Amygdala (tissue), 56 donors: ENCODE data around the gene CDO1.

Experiments
- DNase-seq, 56 donors: peaks; one replicate each; lab custom pipeline; 2025; lab: John Stamatoyannopoulos, UW

Gene CDO1

GRCh38 chr5:115795700-115796099, 20.8 kb downstream of the CDO1 start:
- no peak for DNase-seq

GRCh38 chr5:115788440-115788839, 28.0 kb downstream of the CDO1 start:
- DNase-seq = no peak

DNA sequence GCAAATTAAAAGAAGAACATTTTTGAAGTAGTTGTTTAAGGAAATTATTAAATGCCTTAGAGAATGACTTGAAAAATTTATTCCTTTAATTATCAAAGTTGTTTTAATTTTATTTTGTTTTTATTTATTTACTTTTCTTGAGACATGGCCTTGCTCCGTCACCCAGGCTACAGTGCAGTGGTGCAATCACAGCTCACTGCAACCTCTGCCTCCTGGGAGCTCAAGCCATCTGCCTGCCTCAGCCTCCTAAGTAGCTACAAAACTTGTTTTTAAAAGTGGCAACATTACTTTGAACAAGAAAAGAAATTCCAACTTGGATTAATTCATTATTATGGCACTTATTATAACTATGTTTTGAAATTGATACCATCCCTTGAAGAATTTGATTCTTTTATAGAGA, 29.0 kb downstream of the CDO1 start:
- no peak for DNase-seq

GRCh38 chr5:115785381-115786065, 30.9 kb downstream of the CDO1 start:
- DNase-seq = no peak

DNA sequence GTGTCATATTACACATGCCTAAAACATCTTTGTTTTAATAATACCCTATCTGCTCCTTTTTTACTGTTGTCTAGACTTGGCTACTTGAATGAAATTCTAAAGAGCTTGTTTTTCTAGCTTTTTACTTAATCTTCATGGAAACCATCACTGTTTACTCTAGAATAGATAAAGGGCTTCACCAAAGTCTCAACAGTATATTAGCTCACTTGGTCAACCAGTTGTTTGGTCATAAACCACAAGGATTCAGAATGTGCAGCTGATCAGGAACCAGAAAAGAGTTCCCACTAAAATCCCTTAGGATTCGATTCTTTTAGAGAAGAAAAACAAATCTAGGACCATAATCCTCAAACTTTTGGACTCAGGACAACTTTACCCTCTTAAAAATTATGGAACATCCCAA, 38.0 kb downstream of the CDO1 start:
- DNase-seq = no peak

DNA sequence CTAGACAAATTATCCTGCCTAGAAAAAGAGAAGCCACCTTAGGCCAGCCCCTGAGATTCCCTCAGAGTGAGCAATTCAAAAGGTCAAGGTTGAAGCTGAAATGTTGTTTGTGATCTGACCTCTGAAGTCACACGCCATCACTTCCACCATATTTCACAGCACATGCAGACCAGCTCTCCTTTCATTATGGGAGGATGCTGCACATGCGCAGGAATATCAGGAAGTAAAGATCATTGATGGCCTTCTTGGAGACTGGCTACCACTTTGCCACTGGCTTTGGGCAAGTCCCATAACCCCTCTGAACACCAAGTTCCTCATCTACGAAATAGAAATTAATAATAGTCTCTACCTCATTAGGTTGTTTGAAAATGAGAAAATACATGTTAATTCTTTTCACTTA, 39.5 kb downstream of the CDO1 start:
- DNase-seq = no peak

DNA sequence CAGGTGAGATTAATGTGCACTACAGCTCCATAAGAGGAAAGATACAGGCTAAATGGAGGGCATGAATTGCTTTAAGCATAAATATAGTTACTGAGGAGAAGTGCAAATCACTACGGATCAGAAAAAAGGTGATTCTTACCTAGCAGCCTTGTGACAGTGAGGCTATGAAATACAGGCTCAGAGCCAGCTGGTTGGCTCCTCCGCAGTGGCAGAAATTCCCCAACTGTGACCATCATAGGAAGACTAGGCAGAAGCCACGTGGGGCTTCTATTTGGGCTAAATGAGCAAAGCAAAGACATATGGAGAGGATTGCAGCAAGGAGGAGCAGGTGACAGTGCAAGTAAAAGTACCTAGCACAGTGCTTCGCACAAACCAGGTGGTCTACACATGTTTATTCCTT, 40.5 kb downstream of the CDO1 start:
- DNase-seq = no peak

DNA sequence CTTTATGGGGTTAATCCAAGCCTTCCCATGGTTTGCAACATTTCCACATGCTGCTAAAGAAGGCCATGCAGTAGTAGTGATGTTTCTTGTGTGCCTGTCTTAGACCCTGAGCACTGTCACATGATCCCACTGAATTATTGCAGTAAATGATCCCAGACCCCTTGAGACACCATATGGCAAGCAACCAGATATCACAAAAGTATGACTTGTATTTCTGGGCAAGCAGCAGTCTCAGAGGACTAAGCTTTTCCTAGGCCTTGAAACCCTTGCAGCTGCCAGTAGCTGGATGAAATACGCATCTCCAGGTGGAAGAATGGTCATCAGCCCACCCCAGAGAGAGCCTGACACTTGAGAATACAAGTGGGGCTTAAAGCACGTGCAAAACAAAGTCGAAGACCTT, 41.8 kb downstream of the CDO1 start:
- DNase-seq = no peak

DNA sequence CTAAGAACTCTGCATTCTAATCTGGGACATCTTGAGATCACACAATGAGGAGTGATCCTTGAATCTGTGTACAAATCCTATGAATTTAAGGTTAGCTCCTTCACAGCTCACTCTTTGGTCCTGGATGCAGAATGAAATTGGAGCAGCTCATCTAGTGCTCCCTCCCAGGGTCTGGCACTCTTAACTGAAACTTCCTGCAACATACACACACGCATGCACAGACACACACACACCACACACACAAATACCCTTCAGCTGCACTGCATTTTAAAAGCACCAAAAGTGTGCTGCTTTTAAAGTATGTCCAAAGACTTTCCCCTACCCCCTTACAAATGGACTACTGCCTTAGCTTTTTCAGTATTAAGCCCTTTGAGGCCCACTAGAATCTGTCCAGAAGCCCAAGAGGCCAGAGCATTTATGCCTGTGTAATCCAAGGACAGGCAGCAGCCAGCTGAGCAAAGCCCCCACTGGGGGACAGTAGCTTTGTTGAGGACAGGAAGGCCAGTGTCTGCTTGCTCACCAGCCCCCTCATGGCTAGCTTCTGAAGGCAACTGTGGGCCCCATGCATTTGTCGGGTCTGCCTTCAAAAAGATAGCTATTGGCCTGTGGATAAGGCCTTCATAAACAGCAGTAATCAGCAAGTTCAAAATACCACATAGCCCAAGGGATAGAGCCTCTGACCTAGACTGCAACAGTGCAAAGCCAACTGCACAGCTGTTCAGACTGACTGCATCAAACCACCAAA, 43.6 kb downstream of the CDO1 start:
- DNase-seq = no peak

- DNase-seq = no peak
These were observed 46.0 kb downstream of the CDO1 start for GRCh38 chr5:115770466-115770865.

GRCh38 chr5:115767424-115767823, 49.0 kb downstream of the CDO1 start:
- no peak for DNase-seq

DNA sequence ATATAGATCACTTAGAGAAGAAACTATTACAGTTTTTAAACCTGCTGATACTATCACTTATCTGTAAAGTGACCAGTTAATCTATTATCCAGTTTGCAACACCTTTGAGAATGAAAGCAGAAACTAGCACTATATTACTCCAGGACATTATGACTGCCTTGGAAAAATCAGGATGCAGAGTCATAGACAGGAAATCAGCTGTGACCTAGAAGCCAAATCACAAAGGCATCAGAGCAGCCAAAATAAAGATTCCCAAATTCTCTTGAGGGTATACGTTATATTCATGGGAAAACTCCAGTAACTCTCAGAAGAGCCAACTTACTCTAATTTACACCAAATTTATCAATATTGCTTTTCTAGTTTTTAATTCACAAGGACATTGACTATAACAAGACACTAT, 49.9 kb downstream of the CDO1 start:
- DNase-seq = no peak

DNA sequence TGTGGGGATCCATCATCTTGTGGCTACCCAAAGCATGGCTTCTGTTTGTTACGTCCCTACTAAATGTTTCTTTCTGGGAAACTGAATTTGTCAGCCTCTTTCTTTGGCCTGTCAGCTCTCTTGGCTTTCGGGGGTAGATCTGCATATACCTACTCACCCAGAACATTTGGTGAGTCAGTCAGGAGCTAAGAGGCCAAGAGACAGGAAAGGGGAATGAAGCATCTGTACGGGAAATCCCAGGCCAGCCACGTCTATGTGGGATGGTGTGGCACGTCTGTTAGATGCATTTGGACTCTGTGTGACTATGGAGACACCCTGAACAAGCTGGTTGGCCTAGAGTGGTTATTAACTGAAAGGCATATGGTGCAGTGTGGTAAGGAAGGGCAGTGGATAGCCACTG, 58.1 kb downstream of the CDO1 start:
- DNase-seq = no peak

GRCh38 chr5:115755675-115756074, 60.8 kb downstream of the CDO1 start:
- DNase-seq = no peak
